ENCODE results near the gene MAP4K3. TPM values are rescaled to one million over a fixed set of nuclear protein-coding genes. Genes with fewer than 3 reads are reported as not detected.

The MAP4K3 gene
- total and polyA plus RNA-seq, 3 donors from 2014 or later = 37.6 to 59.6 (median 58.8) TPM

DNA sequence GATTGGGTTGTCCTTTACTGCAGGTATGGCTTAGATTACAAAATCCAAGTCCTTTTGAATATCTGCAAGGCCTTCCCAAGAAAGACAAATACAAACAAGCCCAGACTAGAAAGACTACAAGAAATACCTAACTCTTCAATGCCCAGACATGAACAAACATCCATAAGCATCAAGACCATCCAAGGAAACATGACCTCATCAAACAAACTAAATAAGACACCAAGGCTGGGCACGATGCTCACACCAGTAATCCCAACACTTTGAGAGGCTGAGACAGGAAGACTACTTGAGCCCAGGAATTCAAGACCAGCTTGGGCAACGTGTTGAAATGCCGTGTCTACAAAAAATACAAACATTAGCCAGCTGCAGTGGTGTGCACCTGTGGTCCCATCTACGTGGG is 31.7 kb downstream of the MAP4K3 start:
- peaks cover 6% of the 10 kb centered on the region for H3K4me1 ChIP-seq

DNA sequence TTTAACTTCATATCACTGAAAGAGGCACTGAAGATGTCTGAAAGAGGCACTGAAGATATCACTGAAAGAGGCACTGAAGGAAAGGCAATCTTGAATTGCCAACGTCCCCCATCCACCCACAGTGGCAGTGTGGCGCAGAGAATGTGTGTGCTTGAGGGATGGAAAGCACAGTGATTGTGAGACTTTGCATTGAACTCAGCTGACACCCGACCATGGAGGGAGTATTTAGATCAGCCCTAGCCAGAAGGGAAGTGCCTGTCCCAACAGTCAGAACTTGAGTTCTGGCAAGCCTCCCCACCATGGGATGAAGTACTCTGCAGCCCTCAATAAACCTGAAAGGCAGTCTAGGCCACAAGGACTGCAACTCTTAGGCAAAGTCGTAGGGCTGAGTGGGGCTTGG is 33.8 kb downstream of the MAP4K3 start:
- DNase-seq = no peak
- H3K27ac ChIP-seq = no peak overlapping the region
- peaks cover 8% of the 10 kb centered on the region for H3K4me1 ChIP-seq
- TF ChIP-seq POLR2A (IDR thresholded peaks at IDR 0.05) = no peak
- TF ChIP-seq, protein P1, sequence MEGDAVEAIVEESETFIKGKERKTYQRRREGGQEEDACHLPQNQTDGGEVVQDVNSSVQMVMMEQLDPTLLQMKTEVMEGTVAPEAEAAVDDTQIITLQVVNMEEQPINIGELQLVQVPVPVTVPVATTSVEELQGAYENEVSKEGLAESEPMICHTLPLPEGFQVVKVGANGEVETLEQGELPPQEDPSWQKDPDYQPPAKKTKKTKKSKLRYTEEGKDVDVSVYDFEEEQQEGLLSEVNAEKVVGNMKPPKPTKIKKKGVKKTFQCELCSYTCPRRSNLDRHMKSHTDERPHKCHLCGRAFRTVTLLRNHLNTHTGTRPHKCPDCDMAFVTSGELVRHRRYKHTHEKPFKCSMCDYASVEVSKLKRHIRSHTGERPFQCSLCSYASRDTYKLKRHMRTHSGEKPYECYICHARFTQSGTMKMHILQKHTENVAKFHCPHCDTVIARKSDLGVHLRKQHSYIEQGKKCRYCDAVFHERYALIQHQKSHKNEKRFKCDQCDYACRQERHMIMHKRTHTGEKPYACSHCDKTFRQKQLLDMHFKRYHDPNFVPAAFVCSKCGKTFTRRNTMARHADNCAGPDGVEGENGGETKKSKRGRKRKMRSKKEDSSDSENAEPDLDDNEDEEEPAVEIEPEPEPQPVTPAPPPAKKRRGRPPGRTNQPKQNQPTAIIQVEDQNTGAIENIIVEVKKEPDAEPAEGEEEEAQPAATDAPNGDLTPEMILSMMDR (IDR thresholded peaks at IDR 0.05) = no peak
- no peaks in the 10 kb centered on the region for H3K36me3 ChIP-seq (ENCODE audit: low read depth, missing control alignments)
- H3K9me3 ChIP-seq = no peaks in the 10 kb centered on the region
- intact Hi-C loops (cut with DNase I; ENCODE audit: low total_unique reads) = no loop called here
- WGBS, 2 donors = 75 to 83% methylated on average over 4 of the region's 4 CpGs
- no peaks in the 10 kb centered on the region for H3K27me3 ChIP-seq
- H3K4me3 ChIP-seq = no peak overlapping the region

More for the DNA sequence above, 31.7 kb downstream of the MAP4K3 start:
- TF ChIP-seq, protein P1 (IDR thresholded peaks at IDR 0.05) = no peak
- no peak for TF ChIP-seq POLR2A (IDR thresholded peaks at IDR 0.05)
- Histone ChIP-seq H3K27ac (no peak overlapping the region), H3K4me3 (no peak overlapping the region), H3K9me3 (no peaks in the 10 kb centered on the region), H3K27me3 (no peaks in the 10 kb centered on the region), H3K36me3 (ENCODE audit: low read depth, missing control alignments) (no peaks in the 10 kb centered on the region)
- DNase-seq = no peak
- WGBS, 2 donors = 86 to 94% methylated on average over 4 of the region's 4 CpGs
- intact Hi-C loops (cut with DNase I; ENCODE audit: low total_unique reads) = no loop called here

DNA sequence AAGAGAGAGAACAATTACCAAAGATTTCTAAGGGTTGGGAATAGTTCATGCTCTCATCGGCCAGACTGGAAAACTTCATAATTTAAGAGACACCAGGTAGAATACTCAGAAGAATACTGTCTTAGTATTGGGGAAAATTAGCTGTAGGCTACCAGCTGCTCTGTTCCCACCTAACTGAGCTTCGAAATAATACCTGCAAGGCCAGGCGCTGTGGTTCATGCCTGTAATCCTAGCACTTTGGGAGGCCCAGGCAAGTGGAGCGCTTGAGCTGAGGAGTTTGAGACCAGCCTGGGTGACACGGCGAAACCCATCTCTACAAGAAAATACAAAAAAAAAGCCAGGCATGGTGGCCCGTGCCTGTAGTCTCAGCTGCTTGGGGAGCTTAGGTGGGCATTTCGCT is 35.8 kb downstream of the MAP4K3 start:
- DNase-seq = no peak
- 94 to 95% methylated on average over 8 of the region's 8 CpGs for WGBS, 2 donors

DNA sequence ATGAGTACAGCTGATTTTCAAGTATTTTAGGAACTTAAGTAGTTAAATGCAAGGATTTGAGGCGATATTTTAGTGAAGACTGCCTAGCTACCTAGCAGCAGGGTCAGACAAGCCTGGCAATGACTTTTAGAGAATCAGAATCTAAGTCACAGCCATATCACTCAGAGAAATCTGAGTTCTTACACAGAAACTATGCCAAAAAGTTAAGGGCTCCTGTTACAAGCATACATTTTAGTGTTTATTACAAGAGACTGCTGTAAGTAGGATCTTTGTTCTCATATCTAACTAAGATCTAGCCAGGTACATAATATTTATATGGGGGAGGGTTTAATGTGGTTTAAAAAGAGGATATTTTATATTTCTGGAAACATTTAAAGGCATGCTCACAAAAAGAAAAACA is 37.5 kb downstream of the MAP4K3 start:
- no peak overlapping the region for H3K4me3 ChIP-seq
- peaks cover 3% of the 10 kb centered on the region for H3K4me1 ChIP-seq
- intact Hi-C loops (cut with DNase I; ENCODE audit: low total_unique reads) = no loop called here
- WGBS, 2 donors = 52 to 67% methylated on average over 1 of the region's 1 CpG
- no peaks in the 10 kb centered on the region for H3K36me3 ChIP-seq (ENCODE audit: low read depth, missing control alignments)
- no peaks in the 10 kb centered on the region for H3K27me3 ChIP-seq
- DNase-seq = no peak
- no peak for TF ChIP-seq POLR2A (IDR thresholded peaks at IDR 0.05)
- H3K9me3 ChIP-seq = no peaks in the 10 kb centered on the region
- no peak overlapping the region for H3K27ac ChIP-seq

More for the DNA sequence above, 35.8 kb downstream of the MAP4K3 start:
- Histone ChIP-seq H3K4me1 (peaks cover 3% of the 10 kb centered on the region), H3K27me3 (no peaks in the 10 kb centered on the region), H3K4me3 (no peak overlapping the region), H3K36me3 (ENCODE audit: low read depth, missing control alignments) (no peaks in the 10 kb centered on the region), H3K9me3 (no peaks in the 10 kb centered on the region), H3K27ac (no peak overlapping the region)
- intact Hi-C loops (cut with DNase I; ENCODE audit: low total_unique reads) = no loop called here
- TF ChIP-seq, protein P1 (IDR thresholded peaks at IDR 0.05) = no peak
- TF ChIP-seq POLR2A (IDR thresholded peaks at IDR 0.05) = no peak

DNA sequence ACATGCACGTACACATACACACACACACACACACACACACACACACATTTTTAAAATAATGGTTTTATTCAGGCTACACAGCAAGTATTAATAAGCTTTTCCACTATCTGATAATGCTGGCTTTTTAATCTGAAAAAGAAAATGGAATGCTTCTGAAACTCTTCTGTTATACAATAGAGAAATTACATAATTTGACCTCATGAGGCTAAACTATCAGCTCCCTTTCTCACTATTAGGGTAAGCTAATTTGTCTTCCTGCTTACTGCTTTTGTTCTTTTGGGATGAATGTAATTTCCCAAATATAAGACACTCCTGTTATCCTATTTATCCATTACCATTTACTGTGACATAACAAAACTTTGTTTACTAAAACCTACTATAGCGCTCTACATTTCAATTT is 41.8 kb downstream of the MAP4K3 start:
- Histone ChIP-seq H3K9me3 (no peaks in the 10 kb centered on the region), H3K27ac (no peak overlapping the region), H3K4me3 (no peak overlapping the region), H3K4me1 (peaks cover 3% of the 10 kb centered on the region), H3K36me3 (ENCODE audit: low read depth, missing control alignments) (no peaks in the 10 kb centered on the region), H3K27me3 (no peaks in the 10 kb centered on the region)
- intact Hi-C loops (cut with DNase I; ENCODE audit: low total_unique reads) = no loop called here
- no peak for DNase-seq
- WGBS, 2 donors = 76 to 83% methylated on average over 2 of the region's 2 CpGs
- no peak for TF ChIP-seq POLR2A (IDR thresholded peaks at IDR 0.05)
- TF ChIP-seq, protein P1 (IDR thresholded peaks at IDR 0.05) = no peak
